GM23338 (cell line): Measurements from ENCODE around the gene SVIP. TPM values are rescaled to one million over a fixed set of nuclear protein-coding genes. Genes with fewer than 3 reads are reported as not detected.

ENCODE experiments used
- ATAC-seq: fragments of 200-7000 bp; cut with Tn5 transposase; 3 replicates; pipeline ENCODE4 v1.9.1; 2020
- DNase-seq: peaks from one replicate; pipeline ENCODE4 v3.0.0-alpha.2; 2015; ENCODE audit warnings: low spot score
- H2AFZ ChIP-seq: fragments of 200-600 bp; sonication (generic); 2 replicates; pipeline ENCODE4 v1.8.0; 2016; ENCODE audit warnings: antibody characterized with exemption, mild to moderate bottlenecking, moderate library complexity
- H3F3A ChIP-seq: fragments of 200-600 bp; sonication (generic); replicated peaks from 2 replicates; pipeline ENCODE4 v1.8.0; 2017; ENCODE audit warnings: antibody characterized with exemption, mixed run types, low read depth
- H3K27ac ChIP-seq: fragments of 200-600 bp; sonication (generic); 2 replicates; pipeline ENCODE4 v1.6.1; 2016; ENCODE audit warnings: low read depth
- H3K27me3 ChIP-seq: fragments of 200-600 bp; sonication (generic); 2 replicates; pipeline ENCODE4 v1.8.0; 2016; ENCODE audit warnings: mild to moderate bottlenecking, mixed run types, moderate library complexity; ENCODE audit not compliant: insufficient read depth
- H3K36me3 ChIP-seq: fragments of 200-600 bp; sonication (generic); 2 replicates; pipeline ENCODE4 v1.8.0; 2016; ENCODE audit warnings: mild to moderate bottlenecking; ENCODE audit not compliant: insufficient read depth
- H3K4me1 ChIP-seq: fragments of 200-600 bp; sonication (generic); 2 replicates; pipeline ENCODE4 v1.8.0; 2016; ENCODE audit warnings: mild to moderate bottlenecking, moderate library complexity; ENCODE audit not compliant: insufficient read depth
- H3K4me2 ChIP-seq: fragments of 200-600 bp; sonication (generic); 2 replicates; pipeline ENCODE4 v1.7.1; 2017; ENCODE audit warnings: mixed run types
- H3K4me3 ChIP-seq: fragments of 200-600 bp; sonication (generic); 2 replicates; pipeline ENCODE4 v1.6.1; 2016; ENCODE audit warnings: mixed run types
- H3K79me2 ChIP-seq: fragments of 200-600 bp; sonication (generic); replicated peaks from 2 replicates; pipeline ENCODE4 v1.8.0; 2017; ENCODE audit warnings: mild to moderate bottlenecking; ENCODE audit not compliant: insufficient read depth
- H3K9me2 ChIP-seq: fragments of 200-600 bp; sonication (generic); 2 replicates; pipeline ENCODE4 v1.8.0; 2017; ENCODE audit not compliant: insufficient read depth
- H4K20me1 ChIP-seq: fragments of 200-600 bp; sonication (generic); replicated peaks from 2 replicates; pipeline ENCODE4 v1.8.0; 2017; ENCODE audit warnings: mild to moderate bottlenecking; ENCODE audit not compliant: insufficient read depth
- H3K27ac Mint-ChIP-seq: 2 replicates; pipeline ENCODE4 v1.8.0; 2020; ENCODE audit warnings: inconsistent platforms, mild to moderate bottlenecking, moderate library complexity, mixed read lengths
- H3K27me3 Mint-ChIP-seq: 3 replicates; pipeline ENCODE4 v1.8.0; 2022; ENCODE audit warnings: low read depth, mild to moderate bottlenecking, moderate library complexity, mixed read lengths, inconsistent platforms; ENCODE audit not compliant: insufficient read depth, poor library complexity
- H3K36me3 Mint-ChIP-seq: 3 replicates; pipeline ENCODE4 v1.8.0; 2021; ENCODE audit warnings: low read depth, mild to moderate bottlenecking, inconsistent platforms, moderate library complexity, mixed read lengths
- H3K4me1 Mint-ChIP-seq: 3 replicates; pipeline ENCODE4 v1.8.0; 2020; ENCODE audit warnings: mild to moderate bottlenecking, inconsistent platforms, mixed read lengths
- H3K4me3 Mint-ChIP-seq: 3 replicates; pipeline ENCODE4 v1.8.0; 2021; ENCODE audit warnings: moderate library complexity, mild to moderate bottlenecking, inconsistent platforms, mixed read lengths
- H3K9me3 Mint-ChIP-seq: 3 replicates; pipeline ENCODE4 v1.8.0; 2020; ENCODE audit warnings: moderate library complexity, mild to moderate bottlenecking, inconsistent platforms, mixed read lengths
- CREB1 ChIP-seq: fragments of 250-450 bp; sonication (Bioruptor Pico); IDR thresholded peaks from 2 replicates; pipeline ENCODE4 v1.5.0; 2020; ENCODE audit warnings: low read depth, mild to moderate bottlenecking, moderate library complexity
- ETS1 ChIP-seq: IDR thresholded peaks from 2 replicates; pipeline ENCODE4 v1.6.1; 2016; ENCODE audit warnings: antibody characterized with exemption
- EZH2 ChIP-seq: fragments of 200-600 bp; sonication (generic); IDR thresholded peaks from one replicate; pipeline ENCODE4 v1.8.0; 2017; ENCODE audit warnings: antibody characterized with exemption, mild to moderate bottlenecking, low read depth; ENCODE audit not compliant: unreplicated experiment
- EZH2phosphoT487 ChIP-seq: fragments of 200-600 bp; sonication (generic); IDR thresholded peaks from one replicate; pipeline ENCODE4 v1.8.1; 2018; ENCODE audit warnings: antibody characterized with exemption; ENCODE audit not compliant: unreplicated experiment
- JUNB ChIP-seq: IDR thresholded peaks from one replicate; pipeline ENCODE4 v1.6.1; 2016; ENCODE audit warnings: antibody characterized with exemption; ENCODE audit not compliant: unreplicated experiment
- NANOG ChIP-seq: IDR thresholded peaks from 2 replicates; pipeline ENCODE4 v1.6.1; 2016; ENCODE audit warnings: antibody characterized with exemption, borderline replicate concordance
- POLR2AphosphoS5 ChIP-seq: IDR thresholded peaks from 2 replicates; pipeline ENCODE4 v1.6.1; 2016; ENCODE audit warnings: antibody characterized with exemption, low read depth
- REST ChIP-seq: IDR thresholded peaks from one replicate; pipeline ENCODE4 v1.6.1; 2018; ENCODE audit warnings: antibody characterized with exemption; ENCODE audit not compliant: unreplicated experiment
- STAT1 ChIP-seq: IDR thresholded peaks from one replicate; pipeline ENCODE4 v1.6.1; 2016; ENCODE audit warnings: antibody characterized with exemption; ENCODE audit not compliant: unreplicated experiment
- ZNF114 ChIP-seq: fragments of 250-450 bp; sonication (Bioruptor Pico); IDR thresholded peaks from 2 replicates; pipeline ENCODE4 v1.5.0; 2020; ENCODE audit warnings: mild to moderate bottlenecking, moderate library complexity
- ZNF331 ChIP-seq: fragments of 250-450 bp; sonication (Bioruptor Pico); IDR thresholded peaks from 2 replicates; pipeline ENCODE4 v1.5.0; 2020; ENCODE audit warnings: low read depth, mild to moderate bottlenecking, moderate library complexity
- polyA plus RNA-seq: library from polyadenylated mRNA; unstranded; fragments of >200 nt; fragmentation: Nextera tagmentation; extraction: Ambion mirVana; gene quantifications from 2 replicates; pipeline ENCODE4 v1.2.1, GENCODE V29; 2016
- total RNA-seq: library from RNA; depleted of rRNA; stranded (reverse); fragments of >200 nt; shearing (Covaris generic); gene quantifications from 2 replicates; pipeline ENCODE4 v1.2.3, GENCODE V29; 2014
- TF ChIP-seq, protein P1 (sequence below): fragments of 250-450 bp; sonication (Bioruptor Pico); IDR thresholded peaks from 2 replicates; pipeline ENCODE4 v1.5.0; 2020; ENCODE audit warnings: mild to moderate bottlenecking, moderate library complexity
- TF ChIP-seq, protein P2 (sequence below), 2 experiments: fragments of 200-600 bp in 1 of 2; sonication (generic) in 1 of 2; conservative IDR thresholded peaks; 2 replicates each; pipeline versions ENCODE4 v1.5.1 to v1.6.1; 2016 to 2017; ENCODE audit warnings: antibody characterized with exemption in 2 of 2, low read depth in 2 of 2, mild to moderate bottlenecking in 2 of 2, moderate library complexity in 1 of 2

SVIP gene
- total and polyA plus RNA-seq, 2 experiments from 2014 or later = 4.1 to 13.5 TPM

GRCh38 chr11:22797047-22797446 lies 32.6 kb downstream of the SVIP start:
- H3K9me2 ChIP-seq = no peaks in the 10 kb centered on the region
- no peaks in the 10 kb centered on the region for H4K20me1 ChIP-seq
- TF ChIP-seq STAT1 (no peak), REST (no peak), NANOG (no peak), EZH2 (no peak), ETS1 (no peak), EZH2phosphoT487 (no peak), ZNF331 (no peak), JUNB (no peak), CREB1 (CRISPR knock-in tag) (no peak), ZNF114 (CRISPR knock-in tag) (no peak), POLR2AphosphoS5 (no peak)
- TF ChIP-seq, protein P1, sequence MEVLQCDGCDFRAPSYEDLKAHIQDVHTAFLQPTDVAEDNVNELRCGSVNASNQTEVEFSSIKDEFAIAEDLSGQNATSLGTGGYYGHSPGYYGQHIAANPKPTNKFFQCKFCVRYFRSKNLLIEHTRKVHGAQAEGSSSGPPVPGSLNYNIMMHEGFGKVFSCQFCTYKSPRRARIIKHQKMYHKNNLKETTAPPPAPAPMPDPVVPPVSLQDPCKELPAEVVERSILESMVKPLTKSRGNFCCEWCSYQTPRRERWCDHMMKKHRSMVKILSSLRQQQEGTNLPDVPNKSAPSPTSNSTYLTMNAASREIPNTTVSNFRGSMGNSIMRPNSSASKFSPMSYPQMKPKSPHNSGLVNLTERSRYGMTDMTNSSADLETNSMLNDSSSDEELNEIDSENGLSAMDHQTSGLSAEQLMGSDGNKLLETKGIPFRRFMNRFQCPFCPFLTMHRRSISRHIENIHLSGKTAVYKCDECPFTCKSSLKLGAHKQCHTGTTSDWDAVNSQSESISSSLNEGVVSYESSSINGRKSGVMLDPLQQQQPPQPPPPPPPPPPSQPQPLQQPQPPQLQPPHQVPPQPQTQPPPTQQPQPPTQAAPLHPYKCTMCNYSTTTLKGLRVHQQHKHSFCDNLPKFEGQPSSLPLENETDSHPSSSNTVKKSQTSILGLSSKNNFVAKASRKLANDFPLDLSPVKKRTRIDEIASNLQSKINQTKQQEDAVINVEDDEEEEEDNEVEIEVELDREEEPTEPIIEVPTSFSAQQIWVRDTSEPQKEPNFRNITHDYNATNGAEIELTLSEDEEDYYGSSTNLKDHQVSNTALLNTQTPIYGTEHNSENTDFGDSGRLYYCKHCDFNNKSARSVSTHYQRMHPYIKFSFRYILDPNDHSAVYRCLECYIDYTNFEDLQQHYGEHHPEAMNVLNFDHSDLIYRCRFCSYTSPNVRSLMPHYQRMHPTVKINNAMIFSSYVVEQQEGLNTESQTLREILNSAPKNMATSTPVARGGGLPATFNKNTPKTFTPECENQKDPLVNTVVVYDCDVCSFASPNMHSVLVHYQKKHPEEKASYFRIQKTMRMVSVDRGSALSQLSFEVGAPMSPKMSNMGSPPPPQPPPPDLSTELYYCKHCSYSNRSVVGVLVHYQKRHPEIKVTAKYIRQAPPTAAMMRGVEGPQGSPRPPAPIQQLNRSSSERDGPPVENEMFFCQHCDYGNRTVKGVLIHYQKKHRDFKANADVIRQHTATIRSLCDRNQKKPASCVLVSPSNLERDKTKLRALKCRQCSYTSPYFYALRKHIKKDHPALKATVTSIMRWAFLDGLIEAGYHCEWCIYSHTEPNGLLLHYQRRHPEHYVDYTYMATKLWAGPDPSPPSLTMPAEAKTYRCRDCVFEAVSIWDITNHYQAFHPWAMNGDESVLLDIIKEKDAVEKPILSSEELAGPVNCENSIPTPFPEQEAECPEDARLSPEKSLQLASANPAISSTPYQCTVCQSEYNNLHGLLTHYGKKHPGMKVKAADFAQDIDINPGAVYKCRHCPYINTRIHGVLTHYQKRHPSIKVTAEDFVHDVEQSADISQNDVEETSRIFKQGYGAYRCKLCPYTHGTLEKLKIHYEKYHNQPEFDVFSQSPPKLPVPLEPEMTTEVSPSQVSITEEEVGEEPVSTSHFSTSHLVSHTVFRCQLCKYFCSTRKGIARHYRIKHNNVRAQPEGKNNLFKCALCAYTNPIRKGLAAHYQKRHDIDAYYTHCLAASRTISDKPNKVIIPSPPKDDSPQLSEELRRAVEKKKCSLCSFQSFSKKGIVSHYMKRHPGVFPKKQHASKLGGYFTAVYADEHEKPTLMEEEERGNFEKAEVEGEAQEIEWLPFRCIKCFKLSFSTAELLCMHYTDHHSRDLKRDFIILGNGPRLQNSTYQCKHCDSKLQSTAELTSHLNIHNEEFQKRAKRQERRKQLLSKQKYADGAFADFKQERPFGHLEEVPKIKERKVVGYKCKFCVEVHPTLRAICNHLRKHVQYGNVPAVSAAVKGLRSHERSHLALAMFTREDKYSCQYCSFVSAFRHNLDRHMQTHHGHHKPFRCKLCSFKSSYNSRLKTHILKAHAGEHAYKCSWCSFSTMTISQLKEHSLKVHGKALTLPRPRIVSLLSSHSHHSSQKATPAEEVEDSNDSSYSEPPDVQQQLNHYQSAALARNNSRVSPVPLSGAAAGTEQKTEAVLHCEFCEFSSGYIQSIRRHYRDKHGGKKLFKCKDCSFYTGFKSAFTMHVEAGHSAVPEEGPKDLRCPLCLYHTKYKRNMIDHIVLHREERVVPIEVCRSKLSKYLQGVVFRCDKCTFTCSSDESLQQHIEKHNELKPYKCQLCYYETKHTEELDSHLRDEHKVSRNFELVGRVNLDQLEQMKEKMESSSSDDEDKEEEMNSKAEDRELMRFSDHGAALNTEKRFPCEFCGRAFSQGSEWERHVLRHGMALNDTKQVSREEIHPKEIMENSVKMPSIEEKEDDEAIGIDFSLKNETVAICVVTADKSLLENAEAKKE = no peak
- TF ChIP-seq, protein P2, sequence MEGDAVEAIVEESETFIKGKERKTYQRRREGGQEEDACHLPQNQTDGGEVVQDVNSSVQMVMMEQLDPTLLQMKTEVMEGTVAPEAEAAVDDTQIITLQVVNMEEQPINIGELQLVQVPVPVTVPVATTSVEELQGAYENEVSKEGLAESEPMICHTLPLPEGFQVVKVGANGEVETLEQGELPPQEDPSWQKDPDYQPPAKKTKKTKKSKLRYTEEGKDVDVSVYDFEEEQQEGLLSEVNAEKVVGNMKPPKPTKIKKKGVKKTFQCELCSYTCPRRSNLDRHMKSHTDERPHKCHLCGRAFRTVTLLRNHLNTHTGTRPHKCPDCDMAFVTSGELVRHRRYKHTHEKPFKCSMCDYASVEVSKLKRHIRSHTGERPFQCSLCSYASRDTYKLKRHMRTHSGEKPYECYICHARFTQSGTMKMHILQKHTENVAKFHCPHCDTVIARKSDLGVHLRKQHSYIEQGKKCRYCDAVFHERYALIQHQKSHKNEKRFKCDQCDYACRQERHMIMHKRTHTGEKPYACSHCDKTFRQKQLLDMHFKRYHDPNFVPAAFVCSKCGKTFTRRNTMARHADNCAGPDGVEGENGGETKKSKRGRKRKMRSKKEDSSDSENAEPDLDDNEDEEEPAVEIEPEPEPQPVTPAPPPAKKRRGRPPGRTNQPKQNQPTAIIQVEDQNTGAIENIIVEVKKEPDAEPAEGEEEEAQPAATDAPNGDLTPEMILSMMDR (conservative IDR thresholded peaks at IDR 0.05; ENCODE audit: low read depth in 2 of 2) = no peak
- H3K27ac ChIP-seq = no peak overlapping the region
- no peaks in the 10 kb centered on the region for H3K27me3 ChIP-seq
- no peak overlapping the region for H3K4me3 ChIP-seq
- ATAC-seq (no peak), DNase-seq (no peak)
- H3K4me1 ChIP-seq = no peaks in the 10 kb centered on the region
- no peaks in the 10 kb centered on the region for H3K36me3 ChIP-seq
- H3K27ac Mint-ChIP-seq = no peak overlapping the region
- H3K9me3 Mint-ChIP-seq = no peaks in the 10 kb centered on the region
- H3K27me3 Mint-ChIP-seq = no peaks in the 10 kb centered on the region
- H2AFZ ChIP-seq = no peak overlapping the region
- H3K79me2 ChIP-seq = no peaks in the 10 kb centered on the region
- no peak overlapping the region for H3K4me3 Mint-ChIP-seq
- H3K4me1 Mint-ChIP-seq = peaks cover 12% of the 10 kb centered on the region
- no peaks in the 10 kb centered on the region for H3K36me3 Mint-ChIP-seq
- no peaks in the 10 kb centered on the region for H3F3A ChIP-seq
- no peak overlapping the region for H3K4me2 ChIP-seq
